ENCODE measurements around the gene PCNA. TPM values are rescaled to one million over a fixed set of nuclear protein-coding genes. Genes with fewer than 3 reads are reported as not detected.

Gene PCNA
- total and polyA plus RNA-seq, 2 donors (not counting 1 experiment from before 2014, with no cell fraction given) = 31.7 to 73.4 TPM

DNA sequence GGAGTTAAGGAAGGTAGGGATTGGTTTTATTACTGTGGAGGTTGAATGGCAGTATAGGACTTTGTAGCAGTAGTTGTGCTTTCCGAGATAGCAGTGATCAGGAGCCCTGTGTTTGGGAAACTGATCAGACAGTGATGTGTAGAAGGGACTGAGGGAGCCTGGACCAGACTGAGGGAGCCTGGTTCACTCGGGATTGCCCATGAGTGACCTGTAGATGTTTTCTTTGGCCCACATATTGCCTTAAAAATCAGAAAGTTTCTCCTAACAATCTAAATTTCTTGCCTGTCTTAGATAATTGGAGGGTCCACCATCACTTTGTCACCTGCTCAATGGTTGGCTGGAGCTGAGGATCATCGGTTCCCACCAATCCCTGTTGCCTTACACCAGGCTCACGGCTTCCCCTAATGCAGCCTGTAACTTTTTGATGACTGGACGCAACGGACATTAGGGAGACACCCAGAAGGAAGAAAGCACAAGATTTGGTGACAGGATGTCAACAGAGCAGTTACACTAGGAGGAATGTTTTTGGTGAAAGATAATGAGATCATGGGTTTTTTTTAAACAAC lies 8.2 kb upstream of the PCNA start:
- Histone ChIP-seq H3K4me3 (ENCODE audit: control extremely low read depth in 1 of 5, extremely low read depth in 1 of 5, insufficient read depth in 1 of 5, low read depth in 2 of 5, low read length in 4 of 5) (peak overlapping the region; percentile 79 to 91 (median 89)), H3K27ac (ENCODE audit: low read length in 2 of 2) (peak overlapping the region; percentile 98), H3K9ac (ENCODE audit: low read length) (peak overlapping the region; percentile 98), H3K27me3 (replicated peaks in 1 of 4; ENCODE audit: control extremely low read depth in 1 of 4, control insufficient read depth in 3 of 4, insufficient read depth in 4 of 4, low read length in 3 of 4) (no peaks in the 10 kb centered on the region), H3K79me2 (ENCODE audit: control insufficient read depth, insufficient read depth, low read length) (peaks cover 60% of the 10 kb centered on the region), H3K4me2 (replicated peaks; ENCODE audit: low read depth, low read length, poor library complexity, severe bottlenecking) (peak overlapping the region; percentile 91), H3K9me3 (ENCODE audit: control extremely low read depth in 1 of 3, control insufficient read depth in 2 of 3, insufficient read depth in 1 of 3, low read length in 2 of 3) (no peaks in the 10 kb centered on the region), H4K20me1 (ENCODE audit: control insufficient read depth, insufficient read depth, low read length, poor library complexity, severe bottlenecking) (peaks cover 22% of the 10 kb centered on the region), H3K36me3 (replicated peaks in 1 of 2; ENCODE audit: control extremely low read depth in 1 of 2, control insufficient read depth in 1 of 2, extremely low read depth in 1 of 2, insufficient read depth in 2 of 2, low read length in 1 of 2) (peaks cover 0 to 3% of the 10 kb centered on the region in 2 experiments), H2AFZ (ENCODE audit: insufficient read depth, low read depth, low read length, poor library complexity, severe bottlenecking) (peak overlapping the region; percentile 83), H3K4me1 (ENCODE audit: control insufficient read depth in 2 of 2, insufficient read depth in 2 of 2, low read length in 2 of 2) (peaks cover 21 to 26% of the 10 kb centered on the region in 2 donors)
- no peaks in the 10 kb centered on the region for H3K27me3 Mint-ChIP-seq
- no peak for TF ChIP-seq EZH2 (IDR thresholded peaks at IDR 0.05; ENCODE audit: borderline replicate concordance, insufficient read depth, low read depth, low read length, poor library complexity, severe bottlenecking)
- TF ChIP-seq, protein P1, sequence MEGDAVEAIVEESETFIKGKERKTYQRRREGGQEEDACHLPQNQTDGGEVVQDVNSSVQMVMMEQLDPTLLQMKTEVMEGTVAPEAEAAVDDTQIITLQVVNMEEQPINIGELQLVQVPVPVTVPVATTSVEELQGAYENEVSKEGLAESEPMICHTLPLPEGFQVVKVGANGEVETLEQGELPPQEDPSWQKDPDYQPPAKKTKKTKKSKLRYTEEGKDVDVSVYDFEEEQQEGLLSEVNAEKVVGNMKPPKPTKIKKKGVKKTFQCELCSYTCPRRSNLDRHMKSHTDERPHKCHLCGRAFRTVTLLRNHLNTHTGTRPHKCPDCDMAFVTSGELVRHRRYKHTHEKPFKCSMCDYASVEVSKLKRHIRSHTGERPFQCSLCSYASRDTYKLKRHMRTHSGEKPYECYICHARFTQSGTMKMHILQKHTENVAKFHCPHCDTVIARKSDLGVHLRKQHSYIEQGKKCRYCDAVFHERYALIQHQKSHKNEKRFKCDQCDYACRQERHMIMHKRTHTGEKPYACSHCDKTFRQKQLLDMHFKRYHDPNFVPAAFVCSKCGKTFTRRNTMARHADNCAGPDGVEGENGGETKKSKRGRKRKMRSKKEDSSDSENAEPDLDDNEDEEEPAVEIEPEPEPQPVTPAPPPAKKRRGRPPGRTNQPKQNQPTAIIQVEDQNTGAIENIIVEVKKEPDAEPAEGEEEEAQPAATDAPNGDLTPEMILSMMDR (IDR thresholded peaks at IDR 0.05) = no peak
- H3K4me1 Mint-ChIP-seq = peaks cover 36% of the 10 kb centered on the region
- WGBS (ENCODE audit: insufficient coverage) = 57% methylated on average over 5 of the region's 6 CpGs
- H3K9me3 Mint-ChIP-seq (ENCODE audit: insufficient read depth) = no peaks in the 10 kb centered on the region
- peak overlapping the region; percentile 88 for H3K4me3 Mint-ChIP-seq
- intact Hi-C loops (cut with micrococcal nuclease) = loop anchor here (1.0 to 5.0 kb wide), 5 partner anchors 9 to 1656 kb away; partner anchors contain the start of genes ATRN, PCNA and RNF24
- ChIA-PET POLR2A (interaction anchor here (1.1 to 2.1 kb wide), 3 partner anchors 17 to 1360 kb away, joined by 3 to 13 read pairs (median 3); partner anchors contain the start of gene ADISSP), CTCF (interaction anchor here (1.9 to 6.8 kb wide), 2 partner anchors 64 to 95 kb away, joined by 17 to 149 read pairs; no protein-coding TSS in a partner anchor)
- peak overlapping the region; percentile 86 for H3K27ac Mint-ChIP-seq
- ATAC-seq (ENCODE audit: low read depth) (no peak), DNase-seq (no peak)

Measured in B cell (primary cell).